Measurements from ENCODE around the gene TAS2R42.
A peak's percentile ranks its signal among the peaks of the same experiment; 100 is the strongest.

Gene TAS2R42

GRCh38 chr12:11170810-11171144 lies 16.0 kb downstream of the TAS2R42 start:
- peaks cover 13% of the 10 kb centered on the region for H3K4me1 ChIP-seq
- peak overlapping the region; percentile 61 for H3K9ac ChIP-seq
- peaks cover 31% of the 10 kb centered on the region for H3K79me2 ChIP-seq
- no peaks in the 10 kb centered on the region for H3K36me3 ChIP-seq (ENCODE audit: control insufficient read depth, insufficient read depth, low read length)
- H3K4me2 ChIP-seq (ENCODE audit: low read length): peak overlapping the region; percentile 66
- peak overlapping the region; percentile 74 for H2AFZ ChIP-seq
- H3K27me3 ChIP-seq (ENCODE audit: control insufficient read depth, insufficient read depth, low read length): no peaks in the 10 kb centered on the region
- peak overlapping the region; percentile 91 for H3K27ac ChIP-seq
- no peaks in the 10 kb centered on the region for H3K9me3 ChIP-seq (ENCODE audit: control insufficient read depth, low read length)
- peak overlapping the region; percentile 86 for H3K4me3 ChIP-seq (ENCODE audit: low read depth, low read length)
- no peak for TF ChIP-seq CTCF (IDR thresholded peaks at IDR 0.05)

- no peaks in the 10 kb centered on the region for H3K9me3 ChIP-seq (ENCODE audit: control insufficient read depth, low read length)
- TF ChIP-seq CTCF (IDR thresholded peaks at IDR 0.05): no peak
- H3K4me3 ChIP-seq (ENCODE audit: low read depth, low read length): no peak overlapping the region
- H3K4me1 ChIP-seq: peaks cover 13% of the 10 kb centered on the region
- H2AFZ ChIP-seq: no peak overlapping the region
- H3K27me3 ChIP-seq (ENCODE audit: control insufficient read depth, insufficient read depth, low read length): no peaks in the 10 kb centered on the region
- no peak overlapping the region for H3K4me2 ChIP-seq (ENCODE audit: low read length)
- H3K9ac ChIP-seq: no peak overlapping the region
- peaks cover 54% of the 10 kb centered on the region for H3K79me2 ChIP-seq
- H3K27ac ChIP-seq: no peak overlapping the region
- H3K36me3 ChIP-seq (ENCODE audit: control insufficient read depth, insufficient read depth, low read length): no peaks in the 10 kb centered on the region
Measured at GRCh38 chr12:11166300-11166699, 20.4 kb downstream of the TAS2R42 start.

GRCh38 chr12:11164384-11164783 lies 22.4 kb downstream of the TAS2R42 start:
- H3K27me3 ChIP-seq (ENCODE audit: control insufficient read depth, insufficient read depth, low read length): no peaks in the 10 kb centered on the region

GRCh38 chr12:11162502-11162901 lies 24.2 kb downstream of the TAS2R42 start:
- no peak overlapping the region for H3K4me2 ChIP-seq (ENCODE audit: low read length)
- H3K27me3 ChIP-seq (ENCODE audit: control insufficient read depth, insufficient read depth, low read length): no peaks in the 10 kb centered on the region
- no peak overlapping the region for H3K4me3 ChIP-seq (ENCODE audit: low read depth, low read length)
- TF ChIP-seq CTCF (IDR thresholded peaks at IDR 0.05): no peak
- no peak overlapping the region for H2AFZ ChIP-seq
- H3K27ac ChIP-seq: no peak overlapping the region
- peaks cover 58% of the 10 kb centered on the region for H3K79me2 ChIP-seq
- no peak overlapping the region for H3K9ac ChIP-seq
- no peaks in the 10 kb centered on the region for H3K4me1 ChIP-seq
- no peaks in the 10 kb centered on the region for H3K36me3 ChIP-seq (ENCODE audit: control insufficient read depth, insufficient read depth, low read length)
- H3K9me3 ChIP-seq (ENCODE audit: control insufficient read depth, low read length): no peaks in the 10 kb centered on the region

More at GRCh38 chr12:11164384-11164783, 22.4 kb downstream of the TAS2R42 start:
- no peak for TF ChIP-seq CTCF (IDR thresholded peaks at IDR 0.05)
- Histone ChIP-seq H3K9ac (no peak overlapping the region), H3K27ac (no peak overlapping the region), H3K9me3 (ENCODE audit: control insufficient read depth, low read length) (no peaks in the 10 kb centered on the region), H3K36me3 (ENCODE audit: control insufficient read depth, insufficient read depth, low read length) (no peaks in the 10 kb centered on the region), H3K79me2 (peaks cover 58% of the 10 kb centered on the region), H2AFZ (no peak overlapping the region), H3K4me1 (peaks cover 9% of the 10 kb centered on the region), H3K4me2 (ENCODE audit: low read length) (no peak overlapping the region), H3K4me3 (ENCODE audit: low read depth, low read length) (no peak overlapping the region)

GRCh38 chr12:11158885-11159444 lies 27.8 kb downstream of the TAS2R42 start:
- no peak for TF ChIP-seq CTCF (IDR thresholded peaks at IDR 0.05)
- H3K27me3 ChIP-seq (ENCODE audit: control insufficient read depth, insufficient read depth, low read length): no peaks in the 10 kb centered on the region
- no peaks in the 10 kb centered on the region for H3K36me3 ChIP-seq (ENCODE audit: control insufficient read depth, insufficient read depth, low read length)
- H3K4me1 ChIP-seq: no peaks in the 10 kb centered on the region
- no peak overlapping the region for H2AFZ ChIP-seq
- H3K9me3 ChIP-seq (ENCODE audit: control insufficient read depth, low read length): no peaks in the 10 kb centered on the region
- H3K9ac ChIP-seq: no peak overlapping the region
- H3K4me3 ChIP-seq (ENCODE audit: low read depth, low read length): no peak overlapping the region
- H3K4me2 ChIP-seq (ENCODE audit: low read length): no peak overlapping the region
- no peak overlapping the region for H3K27ac ChIP-seq
- H3K79me2 ChIP-seq: peaks cover 45% of the 10 kb centered on the region
